GM21529 (cell line): ENCODE results near the gene ARMC10.
"Not testable (repeated sequence)": the region's sequence is repeated elsewhere in the genome, so short reads cannot be mapped to it uniquely, and the experiment has no call there.

ENCODE experiments used
- ATAC-seq: cut with Tn5 transposase; IDR thresholded peaks from one replicate; pipeline ENCODE4 v1.9.1; 2021; ENCODE audit not compliant: unreplicated experiment

ARMC10 gene

DNA sequence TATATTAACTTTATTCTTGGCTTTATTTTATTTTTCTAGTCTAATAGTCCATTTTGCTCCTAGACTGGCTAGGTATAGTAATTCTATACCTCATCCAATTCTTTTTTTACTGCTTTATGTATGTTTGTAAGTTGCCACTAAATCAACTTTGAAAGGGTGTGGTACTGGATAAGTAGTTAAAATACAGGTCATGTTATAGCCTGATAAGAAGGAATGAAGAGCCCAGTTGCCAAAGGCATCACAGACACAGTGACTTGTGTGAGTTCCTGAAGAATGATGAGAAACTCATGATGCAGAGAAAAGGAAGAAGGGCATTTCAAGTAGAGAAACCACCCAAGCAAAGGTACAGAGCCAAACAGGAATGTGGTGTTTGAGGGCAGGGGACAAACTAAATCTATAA, 46.7 kb downstream of the ARMC10 start:
- ATAC-seq = no peak

DNA sequence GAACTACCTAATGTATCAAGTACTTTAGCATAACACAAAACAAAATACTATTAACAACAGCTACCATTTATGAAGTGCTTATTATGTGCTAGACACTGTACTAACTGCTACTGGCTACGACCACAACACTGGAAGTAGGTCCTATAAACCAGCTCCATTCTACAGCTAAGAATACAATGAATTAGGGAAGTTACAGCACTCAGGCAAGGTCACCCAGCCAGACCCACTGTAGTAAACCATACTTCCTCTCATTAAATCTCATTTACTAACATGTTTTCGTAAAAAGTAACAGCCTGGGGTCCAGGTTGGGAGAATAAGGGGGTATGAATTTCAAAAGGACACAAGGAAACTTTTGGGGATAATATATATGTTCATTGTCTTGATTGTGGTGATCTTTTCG, 48.6 kb downstream of the ARMC10 start:
- ATAC-seq = no peak

GRCh38 chr7:103124429-103124979, 49.6 kb downstream of the ARMC10 start:
- no peak for ATAC-seq

DNA sequence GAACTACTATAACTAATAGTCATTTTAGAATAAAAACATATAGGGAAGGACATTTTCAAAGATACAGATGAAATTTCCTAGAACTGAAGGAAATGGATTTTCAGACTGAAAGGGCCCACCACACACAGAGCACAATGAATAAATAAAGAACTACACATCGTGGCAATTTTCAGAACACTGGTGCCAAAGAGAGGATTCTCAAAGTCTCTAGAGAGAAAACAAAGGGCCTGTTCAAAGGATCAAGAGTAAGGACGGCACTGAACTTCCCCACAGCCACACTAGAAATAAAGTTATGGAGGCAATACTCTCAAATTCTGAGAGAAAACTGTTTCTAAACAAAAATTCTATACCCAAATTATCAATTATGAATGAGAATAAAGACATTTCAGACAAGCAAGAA, 52.1 kb downstream of the ARMC10 start:
- ATAC-seq = no peak

DNA sequence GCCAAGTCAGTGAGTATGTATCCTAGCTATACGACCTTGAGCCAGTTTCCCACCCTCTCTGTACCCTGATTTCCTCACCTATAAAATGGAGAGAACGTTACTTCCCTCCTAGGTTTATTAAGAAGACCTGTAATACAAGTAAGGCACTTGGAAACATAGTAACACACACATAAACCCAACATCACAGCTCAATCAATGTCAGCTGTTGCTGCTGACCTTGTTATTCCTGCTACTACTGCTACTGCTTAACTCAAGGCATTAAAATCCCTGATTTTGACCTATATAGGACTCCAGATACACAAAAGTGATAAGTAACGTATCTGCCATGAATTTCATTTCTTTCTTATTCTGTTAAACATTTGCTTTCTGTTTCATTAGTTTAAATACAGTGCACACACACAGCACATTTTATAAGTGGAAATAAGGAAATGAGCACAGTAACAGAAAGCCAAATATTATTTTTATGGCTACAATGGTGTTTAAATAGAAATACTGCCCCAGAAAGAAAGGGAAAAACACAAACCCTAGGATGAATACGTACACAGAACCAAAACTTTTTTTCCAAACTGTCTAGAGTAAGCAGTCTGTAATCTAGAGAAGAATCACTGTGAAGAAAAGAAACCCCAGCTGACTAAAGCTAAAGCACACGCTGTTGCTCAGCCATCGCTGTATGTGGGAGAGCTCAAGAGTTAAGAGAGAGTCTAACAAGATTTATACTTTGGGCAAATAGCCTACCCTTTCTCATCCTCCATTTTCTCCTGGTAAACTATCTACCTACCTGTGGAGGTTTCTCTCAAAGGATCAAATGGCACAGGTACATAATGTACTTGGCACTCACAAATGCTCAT, 55.0 kb downstream of the ARMC10 start:
- no peak for ATAC-seq

DNA sequence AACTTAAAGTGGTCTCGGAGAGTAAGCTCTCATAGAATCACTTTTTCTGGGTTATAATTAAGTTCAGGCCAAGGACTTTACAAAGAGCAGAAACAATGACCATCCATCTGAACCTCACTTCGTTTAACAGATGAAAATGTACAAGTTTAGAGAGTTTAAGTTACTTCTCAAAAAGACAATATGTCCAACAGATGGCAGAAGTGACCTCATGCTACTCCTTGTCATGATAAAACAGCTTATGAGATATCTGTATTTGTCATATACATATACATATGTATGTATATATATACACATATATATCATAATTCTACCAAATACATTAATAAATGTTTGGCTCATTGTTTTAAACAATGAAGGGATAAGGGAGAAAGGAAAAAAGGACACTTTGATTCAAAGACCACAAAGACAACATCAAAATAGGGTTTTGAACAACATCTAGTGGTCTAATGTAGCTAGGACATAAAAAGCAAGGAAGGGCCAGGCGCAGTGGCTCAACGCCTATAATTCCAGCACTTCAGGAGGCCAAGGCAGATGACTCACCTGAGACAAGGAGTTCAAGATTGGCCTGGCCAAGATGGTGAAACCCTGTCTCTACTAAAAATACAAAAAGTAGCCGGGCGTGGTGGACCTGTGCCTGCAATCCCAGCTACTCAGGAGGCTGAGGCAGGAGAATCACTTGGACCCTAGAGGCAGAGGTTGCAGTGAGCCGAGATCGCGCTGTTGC, 56.1 kb downstream of the ARMC10 start:
- no peak for ATAC-seq

GRCh38 chr7:103132995-103133688, 58.2 kb downstream of the ARMC10 start:
- ATAC-seq = no peak

- ATAC-seq = no peak
Measured at GRCh38 chr7:103134836-103135554, 60.1 kb downstream of the ARMC10 start.

DNA sequence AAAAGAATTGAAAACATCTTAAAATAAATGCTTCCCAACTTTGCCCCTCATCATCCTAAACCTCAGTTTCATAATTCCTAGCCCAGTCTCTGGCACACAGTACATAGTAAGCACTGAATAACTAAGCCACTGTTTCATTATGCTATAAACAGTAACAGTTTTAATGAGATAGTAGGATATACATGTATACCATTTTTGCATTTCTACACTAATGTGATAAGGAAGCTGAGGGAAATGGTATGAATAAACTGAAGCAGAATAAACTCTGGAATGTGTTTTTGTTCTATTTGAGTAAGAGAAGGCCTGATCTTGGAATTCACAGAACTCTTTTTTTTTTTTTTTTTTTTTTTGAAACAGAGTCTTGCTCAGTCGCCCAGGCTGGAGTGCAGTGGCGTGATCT, 65.1 kb downstream of the ARMC10 start:
- no peak for ATAC-seq

DNA sequence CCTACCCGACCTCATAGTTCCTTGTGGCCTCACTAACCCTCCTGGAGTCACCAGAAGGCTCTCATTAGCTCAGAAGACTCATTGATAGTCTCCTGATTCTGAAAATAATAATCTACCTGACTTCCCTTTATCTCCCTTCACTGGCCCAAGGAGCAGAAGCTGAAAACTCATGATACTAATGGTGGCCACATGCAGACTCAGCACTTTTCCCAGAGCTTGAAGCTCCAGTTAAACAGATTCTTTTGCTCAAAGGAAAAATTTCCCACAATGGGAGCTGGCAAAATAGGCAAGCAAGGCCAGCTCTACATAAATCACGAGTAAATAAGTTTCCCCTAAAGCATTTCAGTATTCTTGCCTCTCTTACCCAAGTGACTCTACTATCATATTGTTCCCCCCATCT, 65.7 kb downstream of the ARMC10 start:
- no peak for ATAC-seq

GRCh38 chr7:103141753-103142404, 66.9 kb downstream of the ARMC10 start:
- ATAC-seq = no peak

GRCh38 chr7:103142494-103142893, 67.6 kb downstream of the ARMC10 start:
- ATAC-seq = no peak

DNA sequence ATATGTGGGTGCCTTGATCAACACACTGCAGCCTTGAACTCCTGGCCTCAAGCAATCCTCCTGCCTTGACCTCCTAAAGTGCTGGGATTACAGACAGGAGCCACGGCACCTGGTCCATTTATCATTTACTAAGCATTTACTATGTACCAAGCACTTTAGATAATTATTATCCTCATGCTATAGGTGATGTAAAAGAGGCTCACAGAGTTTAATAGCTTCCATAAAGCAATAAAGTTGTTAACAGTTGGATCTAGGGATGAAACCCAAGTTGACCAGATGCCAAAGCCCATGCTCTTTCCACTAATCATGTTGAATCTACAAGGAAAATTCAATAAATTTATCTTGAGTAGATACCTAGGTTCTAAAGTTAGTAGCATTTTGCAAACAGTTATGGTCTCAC, 68.9 kb downstream of the ARMC10 start:
- ATAC-seq = no peak

DNA sequence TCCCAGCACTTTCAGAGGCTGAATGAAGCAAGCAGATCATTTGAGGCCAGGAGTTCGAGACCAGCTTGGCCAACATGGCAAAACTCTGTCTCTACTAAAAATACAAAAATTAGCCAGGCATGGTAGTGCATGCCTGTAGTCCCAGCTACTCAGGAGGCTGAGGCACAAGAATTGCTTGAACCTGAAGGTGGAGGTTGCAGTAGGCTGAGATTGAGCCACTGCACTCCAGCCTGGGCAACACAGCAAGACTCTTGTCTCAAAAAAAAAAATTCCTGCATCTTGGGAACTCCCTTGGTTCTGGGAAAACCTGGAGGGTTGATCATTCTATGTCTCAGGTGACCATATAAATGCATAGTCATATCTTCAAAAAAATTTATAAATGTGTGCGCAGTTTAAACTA, 69.8 kb downstream of the ARMC10 start:
- ATAC-seq = not testable (repeated sequence)

DNA sequence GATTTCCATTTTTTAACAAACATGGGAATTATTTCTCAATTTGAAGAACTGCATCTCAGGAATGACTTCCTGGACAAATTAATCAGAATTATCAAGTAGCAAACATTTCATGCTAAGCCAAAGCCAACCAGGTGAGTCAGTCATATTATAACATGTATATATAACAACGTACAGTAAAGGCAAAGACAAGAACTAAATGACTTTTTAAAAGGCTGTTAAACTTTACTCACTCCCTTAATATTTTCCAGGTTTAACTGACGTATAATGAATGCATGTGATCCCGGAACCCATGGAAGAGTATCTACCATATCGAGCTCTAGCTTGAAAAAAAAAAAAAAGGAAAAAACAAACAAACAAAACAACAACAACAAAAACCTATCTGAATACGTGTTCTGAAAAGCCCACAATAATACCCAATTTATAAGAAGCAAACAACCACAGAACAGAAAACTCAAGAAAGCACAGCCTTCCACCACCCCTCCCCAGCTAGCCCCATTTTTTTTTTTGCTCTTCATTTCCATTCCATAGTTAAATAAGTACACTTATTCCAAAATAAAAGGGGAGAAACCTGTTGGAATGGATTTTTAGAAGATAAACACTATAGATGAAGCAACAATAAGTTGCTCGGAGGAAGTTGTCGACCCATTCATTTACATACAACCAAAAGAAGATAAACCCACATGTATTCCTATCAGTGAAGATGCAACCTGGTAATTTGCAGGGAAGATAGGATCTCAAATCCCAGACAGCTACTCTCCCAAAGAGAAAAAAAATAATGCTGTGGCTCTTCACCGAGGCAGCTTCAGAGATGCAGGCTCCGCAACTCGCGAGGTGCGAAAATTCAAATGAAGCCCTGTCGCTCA, 73.4 kb downstream of the ARMC10 start:
- no peak for ATAC-seq
